Endothelial cell of umbilical vein (primary cell): ENCODE results near the gene SMURF2.

ENCODE experiments used
- EZH2 ChIP-seq: IDR thresholded peaks from 2 replicates; pipeline ENCODE4 v1.6.1; 2012; ENCODE audit warnings: borderline replicate concordance, low read depth, mild to moderate bottlenecking, moderate library complexity, low read length, inconsistent platforms; ENCODE audit not compliant: severe bottlenecking
- MYC ChIP-seq: IDR thresholded peaks from one replicate; pipeline ENCODE4 v1.6.1; 2011; ENCODE audit warnings: mild to moderate bottlenecking, low read depth, low read length

DNA sequence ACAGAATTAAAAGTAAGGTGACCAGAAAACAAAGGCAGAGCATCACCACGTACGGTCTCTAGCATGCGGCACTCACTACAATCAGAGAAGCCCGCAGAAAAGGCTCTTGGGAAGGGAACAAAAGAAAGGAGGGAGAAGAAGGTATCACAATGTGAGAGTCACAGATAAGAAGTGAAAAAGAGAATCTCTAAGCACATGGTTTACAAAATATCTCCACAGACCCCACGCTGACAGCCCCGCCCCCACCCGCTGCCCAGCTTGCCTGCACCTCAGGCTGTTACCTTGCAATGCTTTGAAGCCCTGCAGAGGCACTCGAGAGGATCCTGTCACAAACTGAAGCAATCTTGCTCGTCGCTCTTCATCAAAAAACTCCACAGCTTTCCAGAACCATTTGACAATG, 114.8 kb downstream of the SMURF2 start:
- TF ChIP-seq EZH2 (no peak), MYC (no peak)
